ENCODE data around the gene PARD3B.

PARD3B gene

DNA sequence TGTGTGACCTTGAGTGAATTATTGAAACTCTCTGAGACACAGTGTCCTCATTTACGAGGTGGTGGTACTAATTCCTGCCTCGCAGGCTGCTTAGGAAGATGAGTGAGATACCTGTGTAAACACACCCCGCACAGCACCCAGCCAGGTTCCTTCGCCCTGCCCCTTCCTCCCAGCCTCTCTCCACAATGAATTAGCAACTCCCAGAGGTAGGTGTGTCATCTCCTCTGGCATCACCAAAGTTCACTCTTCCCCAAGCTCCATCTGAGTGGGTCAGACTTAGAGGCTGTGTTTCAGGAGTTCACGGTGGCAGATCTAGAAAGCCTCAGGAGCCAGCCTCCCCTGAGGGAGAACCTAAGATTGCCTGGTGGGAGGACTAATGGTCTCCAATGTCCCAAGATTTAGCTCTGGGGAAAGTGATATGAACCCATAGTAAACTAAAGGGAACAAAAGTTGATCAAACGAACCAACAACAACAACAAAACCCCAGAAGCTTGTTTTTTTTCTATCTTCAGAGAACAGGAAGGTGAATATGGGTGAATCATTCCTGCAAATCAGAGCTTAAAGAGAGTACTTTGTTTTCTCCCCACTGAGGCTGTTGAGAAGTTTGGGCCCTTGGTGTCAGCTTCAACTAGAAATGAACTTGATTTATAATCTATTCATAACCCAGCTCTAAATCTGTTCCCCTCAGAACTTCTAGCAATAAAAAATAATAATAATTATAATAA lies 1092.7 kb downstream of the PARD3B start:
- H3K4me3 ChIP-seq (ENCODE audit: low read length) = no peak overlapping the region
- no peak for DNase-seq (ENCODE audit: low read depth)
- TF ChIP-seq, protein P1, sequence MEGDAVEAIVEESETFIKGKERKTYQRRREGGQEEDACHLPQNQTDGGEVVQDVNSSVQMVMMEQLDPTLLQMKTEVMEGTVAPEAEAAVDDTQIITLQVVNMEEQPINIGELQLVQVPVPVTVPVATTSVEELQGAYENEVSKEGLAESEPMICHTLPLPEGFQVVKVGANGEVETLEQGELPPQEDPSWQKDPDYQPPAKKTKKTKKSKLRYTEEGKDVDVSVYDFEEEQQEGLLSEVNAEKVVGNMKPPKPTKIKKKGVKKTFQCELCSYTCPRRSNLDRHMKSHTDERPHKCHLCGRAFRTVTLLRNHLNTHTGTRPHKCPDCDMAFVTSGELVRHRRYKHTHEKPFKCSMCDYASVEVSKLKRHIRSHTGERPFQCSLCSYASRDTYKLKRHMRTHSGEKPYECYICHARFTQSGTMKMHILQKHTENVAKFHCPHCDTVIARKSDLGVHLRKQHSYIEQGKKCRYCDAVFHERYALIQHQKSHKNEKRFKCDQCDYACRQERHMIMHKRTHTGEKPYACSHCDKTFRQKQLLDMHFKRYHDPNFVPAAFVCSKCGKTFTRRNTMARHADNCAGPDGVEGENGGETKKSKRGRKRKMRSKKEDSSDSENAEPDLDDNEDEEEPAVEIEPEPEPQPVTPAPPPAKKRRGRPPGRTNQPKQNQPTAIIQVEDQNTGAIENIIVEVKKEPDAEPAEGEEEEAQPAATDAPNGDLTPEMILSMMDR (conservative IDR thresholded peaks at IDR 0.05; ENCODE audit: low read depth, low read length) = no peak

DNA sequence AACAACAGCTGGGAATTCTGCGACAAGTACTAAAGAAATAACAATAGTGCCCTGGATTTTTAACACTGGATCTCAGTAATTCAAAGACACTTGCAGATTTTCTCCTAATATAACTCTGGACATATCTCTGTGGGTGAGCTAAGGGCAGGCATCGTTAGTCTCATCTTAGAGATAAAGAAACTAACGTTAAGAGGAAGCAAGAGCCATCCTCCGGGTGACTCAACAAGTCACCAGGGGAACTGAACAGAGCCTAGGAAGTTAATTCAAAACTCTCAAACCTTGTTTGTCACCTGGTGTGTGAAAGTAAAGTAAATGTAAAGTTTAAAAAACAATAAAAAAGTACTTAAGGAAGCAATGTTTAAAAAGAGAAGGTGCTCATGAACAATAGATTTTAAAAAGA lies 1095.4 kb downstream of the PARD3B start:
- TF ChIP-seq, protein P1 (conservative IDR thresholded peaks at IDR 0.05; ENCODE audit: low read depth, low read length) = no peak
- no peak overlapping the region for H3K4me3 ChIP-seq (ENCODE audit: low read length)
- DNase-seq (ENCODE audit: low read depth) = no peak

DNA sequence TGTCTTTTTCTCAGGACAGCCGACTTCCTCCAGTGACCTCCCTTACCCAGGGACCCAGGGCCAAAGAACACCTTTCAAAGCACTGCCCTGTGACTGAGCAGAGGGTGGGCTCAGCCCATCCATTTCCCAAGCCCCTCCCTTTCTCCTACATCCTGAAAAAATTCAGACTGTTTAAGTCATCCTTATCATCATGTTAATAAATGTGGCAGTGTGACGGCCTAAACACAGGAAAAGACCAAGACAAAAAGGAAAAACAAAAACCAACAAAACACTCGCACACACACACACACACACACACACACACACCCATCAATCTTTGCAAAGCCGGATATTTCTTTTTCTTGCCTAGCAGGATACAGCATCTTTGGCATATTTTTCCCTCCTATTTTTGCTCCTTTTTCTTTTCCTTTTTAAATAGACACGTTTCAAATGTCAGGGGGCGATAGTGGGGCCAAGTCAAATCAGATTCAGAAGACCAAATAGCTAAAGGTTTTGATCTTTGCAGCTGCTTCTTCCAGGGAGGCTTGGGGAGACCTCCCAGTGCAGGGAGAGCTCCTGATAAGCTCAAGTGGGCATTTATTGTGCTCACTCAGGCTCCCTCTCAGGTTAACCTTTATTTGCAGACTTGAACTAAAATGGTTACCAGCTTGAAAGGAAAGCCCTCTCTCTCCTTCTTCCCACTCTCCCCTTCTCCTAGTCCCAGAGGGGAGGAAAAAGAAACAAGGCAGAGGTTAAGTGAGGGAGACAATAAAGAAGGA lies 1097.5 kb downstream of the PARD3B start:
- TF ChIP-seq, protein P1 (conservative IDR thresholded peaks at IDR 0.05; ENCODE audit: low read depth, low read length) = no peak
- no peak for DNase-seq (ENCODE audit: low read depth)
- H3K4me3 ChIP-seq (ENCODE audit: low read length) = no peak overlapping the region

DNA sequence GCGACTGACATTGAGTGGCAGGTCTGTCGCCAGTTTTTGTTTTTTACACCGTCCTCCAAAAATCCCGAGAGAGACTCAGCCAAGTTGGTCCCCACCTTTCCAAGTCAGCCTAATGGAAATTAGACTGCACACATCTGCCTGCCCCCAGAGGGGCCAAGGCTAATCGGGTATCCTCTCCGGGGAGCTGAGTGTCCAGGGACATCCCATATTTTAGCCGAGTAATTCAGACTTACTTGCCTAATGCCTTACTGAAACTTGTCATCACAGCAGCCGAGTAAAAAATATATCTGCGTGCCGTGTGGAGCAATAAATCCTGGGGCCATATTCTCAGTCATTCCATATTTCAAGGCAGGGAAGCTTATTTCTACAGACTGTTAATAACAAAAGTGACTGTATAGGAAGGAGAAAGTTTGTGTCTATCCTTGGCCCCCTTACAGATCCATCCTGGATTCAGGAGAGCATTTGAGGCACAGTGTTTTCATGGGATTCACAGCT lies 1098.2 kb downstream of the PARD3B start:
- no peak overlapping the region for H3K4me3 ChIP-seq (ENCODE audit: low read length)
- TF ChIP-seq, protein P1 (conservative IDR thresholded peaks at IDR 0.05; ENCODE audit: low read depth, low read length) = no peak
- DNase-seq (ENCODE audit: low read depth) = no peak

DNA sequence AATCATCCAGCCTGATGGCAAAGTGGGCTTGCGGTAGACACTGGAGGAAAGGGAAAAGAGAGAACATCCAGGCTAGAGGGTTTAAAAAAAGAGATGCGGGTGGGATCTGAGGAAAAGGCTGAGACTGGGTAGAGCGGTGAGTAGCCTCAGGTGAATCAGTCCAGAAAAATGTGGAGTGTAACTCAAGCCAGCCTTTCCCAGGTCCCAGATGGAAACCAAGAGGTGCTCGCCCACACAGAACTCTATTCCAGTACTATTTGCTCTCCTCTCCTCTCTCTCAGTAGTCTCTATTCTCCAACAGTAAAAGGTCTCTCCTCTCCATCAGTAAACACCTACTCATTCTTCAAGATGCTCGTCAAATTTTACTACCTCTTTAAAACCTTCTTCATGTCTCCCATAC lies 1098.7 kb downstream of the PARD3B start:
- TF ChIP-seq, protein P1 (conservative IDR thresholded peaks at IDR 0.05; ENCODE audit: low read depth, low read length) = no peak
- no peak overlapping the region for H3K4me3 ChIP-seq (ENCODE audit: low read length)
- DNase-seq (ENCODE audit: low read depth) = no peak

DNA sequence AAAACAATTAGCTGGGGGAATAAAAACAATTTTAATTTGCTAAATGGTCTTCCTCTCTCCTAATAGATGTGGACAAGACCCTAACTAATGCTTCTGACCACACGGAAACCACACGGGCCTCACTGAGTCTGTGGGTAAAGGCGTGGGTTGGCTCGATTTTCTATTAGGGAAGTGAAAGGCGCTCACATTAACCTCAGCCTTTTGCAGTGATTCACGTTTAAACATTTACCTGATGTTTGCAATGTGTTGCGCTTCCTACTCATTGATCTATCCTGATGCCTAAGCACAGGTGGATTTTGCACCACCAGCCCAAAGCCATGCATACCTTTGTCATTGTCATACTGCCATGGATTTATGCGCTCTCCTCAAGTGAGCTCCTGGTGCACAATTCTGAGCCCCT lies 1101.4 kb downstream of the PARD3B start:
- no peak overlapping the region for H3K4me3 ChIP-seq (ENCODE audit: low read length)
- TF ChIP-seq, protein P1 (conservative IDR thresholded peaks at IDR 0.05; ENCODE audit: low read depth, low read length) = no peak
- no peak for DNase-seq (ENCODE audit: low read depth)

Data from retinal pigment epithelial cell (primary cell).